SK-N-SH treated with all-trans-retinoic acid at 6 μM for 48 hours (cell line): Measurements from ENCODE around the gene HES4.

Source experiments
- ATAC-seq: fragments of 200-7000 bp; cut with Tn5 transposase; 3 replicates; pipeline ENCODE4 v1.9.1; 2020; ENCODE audit warnings: mild to moderate bottlenecking, moderate library complexity
- ARNTL ChIP-seq: fragments of 450-650 bp; formaldehyde crosslinking; IDR thresholded peaks from 2 replicates; pipeline ENCODE4 v1.5.0; 2020; ENCODE audit warnings: low read depth, mild to moderate bottlenecking, moderate library complexity, borderline replicate concordance
- ISL1 ChIP-seq: fragments of 250-450 bp; sonication (Bioruptor Pico); IDR thresholded peaks from 2 replicates; pipeline ENCODE4 v2.1.2; 2022; ENCODE audit warnings: mild to moderate bottlenecking, moderate library complexity
- OSR1 ChIP-seq: fragments of 250-450 bp; sonication (Bioruptor Pico); IDR thresholded peaks from 2 replicates; pipeline ENCODE4 v1.8.0; 2022; ENCODE audit warnings: moderate library complexity, mild to moderate bottlenecking, inconsistent platforms
- PPARA ChIP-seq: fragments of 250-450 bp; sonication (Bioruptor Pico); IDR thresholded peaks from 2 replicates; pipeline ENCODE4 v1.5.0; 2020; ENCODE audit warnings: mild to moderate bottlenecking, borderline replicate concordance
- RARB ChIP-seq: fragments of 250-450 bp; sonication (Bioruptor Pico); IDR thresholded peaks from 2 replicates; pipeline ENCODE4 v1.8.0; 2021; ENCODE audit warnings: mild to moderate bottlenecking, moderate library complexity
- SNAI2 ChIP-seq: fragments of 250-450 bp; sonication (Bioruptor Pico); IDR thresholded peaks from 2 replicates; pipeline ENCODE4 v1.5.0; 2020; ENCODE audit warnings: mild to moderate bottlenecking, moderate library complexity
- TCF4 ChIP-seq: fragments of 250-450 bp; sonication (Bioruptor Pico); IDR thresholded peaks from 2 replicates; pipeline ENCODE4 v1.8.0; 2021; ENCODE audit warnings: mild to moderate bottlenecking, moderate library complexity, borderline replicate concordance
- TOX ChIP-seq: fragments of 250-450 bp; sonication (Bioruptor Pico); IDR thresholded peaks from 2 replicates; pipeline ENCODE4 v1.8.0; 2021; ENCODE audit warnings: mild to moderate bottlenecking, moderate library complexity, borderline replicate concordance
- ZC3H10 ChIP-seq: fragments of 250-450 bp; sonication (Bioruptor Pico); IDR thresholded peaks from 2 replicates; pipeline ENCODE4 v1.5.1; 2021; ENCODE audit warnings: mild to moderate bottlenecking, moderate library complexity
- ZFP30 ChIP-seq: fragments of 450-650 bp; formaldehyde crosslinking; IDR thresholded peaks from 2 replicates; pipeline ENCODE4 v1.5.0; 2022; ENCODE audit warnings: mild to moderate bottlenecking, moderate library complexity
- ZNF565 ChIP-seq: fragments of 450-650 bp; formaldehyde crosslinking; conservative IDR thresholded peaks from 2 replicates; pipeline ENCODE4 v1.5.0; 2020; ENCODE audit warnings: low read depth, mild to moderate bottlenecking, moderate library complexity
- ZNF70 ChIP-seq: fragments of 450-650 bp; formaldehyde crosslinking; IDR thresholded peaks from 2 replicates; pipeline ENCODE4 v1.5.0; 2020; ENCODE audit warnings: mild to moderate bottlenecking, moderate library complexity
- TF ChIP-seq, protein P1 (sequence below): fragments of 250-450 bp; sonication (Bioruptor Pico); IDR thresholded peaks from 2 replicates; pipeline ENCODE4 v1.5.1; 2020; ENCODE audit warnings: low read depth, mild to moderate bottlenecking, moderate library complexity
- TF ChIP-seq, protein P2 (sequence below): fragments of 250-450 bp; sonication (Bioruptor Pico); IDR thresholded peaks from 2 replicates; pipeline ENCODE4 v1.5.1; 2021; ENCODE audit warnings: mild to moderate bottlenecking, moderate library complexity
- TF ChIP-seq, protein P3 (sequence below): fragments of 250-450 bp; sonication (Bioruptor Pico); IDR thresholded peaks from 2 replicates; pipeline ENCODE4 v1.8.0; 2021; ENCODE audit warnings: low read depth, mild to moderate bottlenecking, moderate library complexity, borderline replicate concordance
- TF ChIP-seq, protein P4 (sequence below): fragments of 250-450 bp; sonication (Bioruptor Pico); IDR thresholded peaks from 2 replicates; pipeline ENCODE4 v1.5.0; 2020; ENCODE audit warnings: mild to moderate bottlenecking, moderate library complexity

The HES4 gene

DNA sequence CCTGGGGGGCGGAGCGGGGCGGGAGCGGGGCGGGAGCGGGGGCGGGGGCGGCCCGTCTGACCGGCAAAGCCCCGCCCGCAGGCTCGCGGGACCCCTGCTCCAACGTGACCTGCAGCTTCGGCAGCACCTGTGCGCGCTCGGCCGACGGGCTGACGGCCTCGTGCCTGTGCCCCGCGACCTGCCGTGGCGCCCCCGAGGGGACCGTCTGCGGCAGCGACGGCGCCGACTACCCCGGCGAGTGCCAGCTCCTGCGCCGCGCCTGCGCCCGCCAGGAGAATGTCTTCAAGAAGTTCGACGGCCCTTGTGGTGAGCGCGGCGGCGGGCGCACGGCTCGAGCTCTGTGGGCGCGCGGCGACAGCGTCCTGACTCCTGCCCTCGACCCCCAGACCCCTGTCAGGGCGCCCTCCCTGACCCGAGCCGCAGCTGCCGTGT lies 41.2 kb upstream of the HES4 start:
- no peak for ATAC-seq
- TF ChIP-seq TOX (CRISPR knock-in tag) = no peak
- no peak for TF ChIP-seq RARB (CRISPR knock-in tag)
- TF ChIP-seq SNAI2 (CRISPR knock-in tag) = no peak
- TF ChIP-seq ZFP30 (CRISPR knock-in tag) = no peak

DNA sequence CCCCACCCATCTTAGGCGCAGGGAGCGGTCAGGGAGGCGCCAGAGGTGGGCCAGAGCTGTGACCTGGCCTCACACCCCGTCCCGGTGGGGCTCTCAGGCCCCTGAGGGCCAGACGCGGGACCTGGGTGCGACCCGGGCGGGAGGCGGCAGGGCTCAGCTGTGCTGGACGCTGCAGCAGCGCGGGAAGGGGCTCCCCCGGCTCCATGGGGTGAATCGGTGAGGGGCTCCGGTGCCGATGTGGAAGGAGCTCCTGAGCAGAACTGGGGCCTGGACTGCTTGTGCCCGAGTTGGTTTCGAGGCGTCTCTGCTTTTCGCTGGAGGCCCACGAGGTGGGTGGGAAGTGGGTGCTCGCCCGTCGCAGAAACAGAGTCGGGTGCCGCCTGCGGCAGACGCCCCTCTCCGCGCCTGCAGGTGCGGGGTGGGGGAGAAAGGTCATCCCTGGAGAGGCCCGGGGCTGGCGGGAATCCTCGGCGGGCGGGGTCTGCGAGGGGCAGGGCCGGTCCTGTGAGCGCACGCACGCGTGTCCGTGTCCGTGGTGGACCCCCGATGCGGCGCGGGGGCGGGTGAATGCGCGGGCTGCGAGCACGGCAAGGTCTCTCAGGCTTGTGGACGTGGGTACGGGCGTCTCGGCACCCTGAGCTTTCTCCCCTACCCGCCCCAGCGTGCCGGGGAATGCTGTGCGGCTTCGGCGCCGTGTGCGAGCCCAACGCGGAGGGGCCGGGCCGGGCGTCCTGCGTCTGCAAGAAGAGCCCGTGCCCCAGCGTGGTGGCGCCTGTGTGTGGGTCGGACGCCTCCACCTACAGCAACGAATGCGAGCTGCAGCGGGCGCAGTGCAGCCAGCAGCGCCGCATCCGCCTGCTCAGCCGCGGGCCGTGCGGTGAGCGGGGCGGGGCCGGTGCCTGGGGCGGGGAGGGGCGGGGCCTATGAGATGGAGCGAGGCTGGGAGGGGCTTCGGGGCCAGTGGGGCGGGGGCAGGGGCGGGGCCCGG lies 40.4 kb upstream of the HES4 start:
- peak; percentile 91 for ATAC-seq
- TF ChIP-seq OSR1 (CRISPR knock-in tag) (no peak), ZC3H10 (no peak), ZNF565 (no peak), ZFP30 (CRISPR knock-in tag) (no peak), ISL1 (CRISPR knock-in tag) (no peak)
- TF ChIP-seq, protein P1, sequence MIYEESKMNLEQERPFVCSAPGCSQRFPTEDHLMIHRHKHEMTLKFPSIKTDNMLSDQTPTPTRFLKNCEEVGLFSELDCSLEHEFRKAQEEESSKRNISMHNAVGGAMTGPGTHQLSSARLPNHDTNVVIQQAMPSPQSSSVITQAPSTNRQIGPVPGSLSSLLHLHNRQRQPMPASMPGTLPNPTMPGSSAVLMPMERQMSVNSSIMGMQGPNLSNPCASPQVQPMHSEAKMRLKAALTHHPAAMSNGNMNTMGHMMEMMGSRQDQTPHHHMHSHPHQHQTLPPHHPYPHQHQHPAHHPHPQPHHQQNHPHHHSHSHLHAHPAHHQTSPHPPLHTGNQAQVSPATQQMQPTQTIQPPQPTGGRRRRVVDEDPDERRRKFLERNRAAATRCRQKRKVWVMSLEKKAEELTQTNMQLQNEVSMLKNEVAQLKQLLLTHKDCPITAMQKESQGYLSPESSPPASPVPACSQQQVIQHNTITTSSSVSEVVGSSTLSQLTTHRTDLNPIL = no peak

DNA sequence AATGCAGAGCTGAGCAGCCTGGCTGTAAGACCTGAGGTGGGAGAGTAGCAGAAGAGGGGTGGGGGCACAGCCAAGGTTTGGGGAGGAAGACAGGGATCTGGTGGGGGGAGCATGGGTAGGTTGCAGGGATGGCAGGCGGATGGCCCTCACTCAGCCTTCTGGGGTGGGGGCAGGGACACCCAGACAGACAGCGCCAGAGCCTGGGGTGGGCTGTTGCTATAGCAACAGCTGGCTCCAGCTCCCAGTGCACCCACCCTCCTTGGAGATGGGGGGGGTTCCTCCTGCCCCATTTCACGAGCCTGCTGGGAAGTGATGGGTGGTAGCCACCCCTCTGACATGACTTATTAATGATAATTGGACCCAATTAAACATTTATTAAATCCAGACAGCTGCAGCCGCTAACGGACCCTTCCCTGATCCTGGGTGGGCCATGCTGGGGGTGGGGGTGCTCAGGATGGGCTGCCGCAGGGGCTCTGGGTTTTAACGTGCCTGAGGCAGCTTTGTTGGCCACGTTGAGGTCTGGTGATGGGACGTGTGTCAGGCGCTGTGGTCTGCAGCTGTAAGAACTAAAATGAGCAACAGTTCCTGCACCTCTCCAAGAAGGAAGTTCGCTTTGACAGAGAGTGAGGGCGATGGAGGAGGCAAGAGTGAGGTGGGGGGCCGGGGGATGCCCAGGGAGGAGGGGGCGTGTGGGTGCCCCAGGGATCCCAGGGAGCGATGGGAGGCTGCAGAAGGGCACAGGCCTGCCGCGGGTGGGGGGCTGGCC lies 39.4 kb upstream of the HES4 start:
- no peak for ATAC-seq
- TF ChIP-seq, protein P2, sequence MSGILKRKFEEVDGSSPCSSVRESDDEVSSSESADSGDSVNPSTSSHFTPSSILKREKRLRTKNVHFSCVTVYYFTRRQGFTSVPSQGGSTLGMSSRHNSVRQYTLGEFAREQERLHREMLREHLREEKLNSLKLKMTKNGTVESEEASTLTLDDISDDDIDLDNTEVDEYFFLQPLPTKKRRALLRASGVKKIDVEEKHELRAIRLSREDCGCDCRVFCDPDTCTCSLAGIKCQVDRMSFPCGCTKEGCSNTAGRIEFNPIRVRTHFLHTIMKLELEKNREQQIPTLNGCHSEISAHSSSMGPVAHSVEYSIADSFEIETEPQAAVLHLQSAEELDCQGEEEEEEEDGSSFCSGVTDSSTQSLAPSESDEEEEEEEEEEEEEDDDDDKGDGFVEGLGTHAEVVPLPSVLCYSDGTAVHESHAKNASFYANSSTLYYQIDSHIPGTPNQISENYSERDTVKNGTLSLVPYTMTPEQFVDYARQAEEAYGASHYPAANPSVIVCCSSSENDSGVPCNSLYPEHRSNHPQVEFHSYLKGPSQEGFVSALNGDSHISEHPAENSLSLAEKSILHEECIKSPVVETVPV (CRISPR knock-in tag) = no peak
- TF ChIP-seq ZFP30 (CRISPR knock-in tag) = no peak
- TF ChIP-seq PPARA (CRISPR knock-in tag) = no peak
- TF ChIP-seq, protein P3, sequence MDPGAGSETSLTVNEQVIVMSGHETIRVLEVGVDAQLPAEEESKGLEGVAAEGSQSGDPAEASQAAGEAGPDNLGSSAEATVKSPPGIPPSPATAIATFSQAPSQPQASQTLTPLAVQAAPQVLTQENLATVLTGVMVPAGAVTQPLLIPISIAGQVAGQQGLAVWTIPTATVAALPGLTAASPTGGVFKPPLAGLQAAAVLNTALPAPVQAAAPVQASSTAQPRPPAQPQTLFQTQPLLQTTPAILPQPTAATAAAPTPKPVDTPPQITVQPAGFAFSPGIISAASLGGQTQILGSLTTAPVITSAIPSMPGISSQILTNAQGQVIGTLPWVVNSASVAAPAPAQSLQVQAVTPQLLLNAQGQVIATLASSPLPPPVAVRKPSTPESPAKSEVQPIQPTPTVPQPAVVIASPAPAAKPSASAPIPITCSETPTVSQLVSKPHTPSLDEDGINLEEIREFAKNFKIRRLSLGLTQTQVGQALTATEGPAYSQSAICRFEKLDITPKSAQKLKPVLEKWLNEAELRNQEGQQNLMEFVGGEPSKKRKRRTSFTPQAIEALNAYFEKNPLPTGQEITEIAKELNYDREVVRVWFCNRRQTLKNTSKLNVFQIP = no peak
- TF ChIP-seq, protein P1 = no peak
- no peak for TF ChIP-seq ZNF70
- TF ChIP-seq OSR1 (CRISPR knock-in tag) = no peak
- TF ChIP-seq TCF4 (CRISPR knock-in tag) = no peak

DNA sequence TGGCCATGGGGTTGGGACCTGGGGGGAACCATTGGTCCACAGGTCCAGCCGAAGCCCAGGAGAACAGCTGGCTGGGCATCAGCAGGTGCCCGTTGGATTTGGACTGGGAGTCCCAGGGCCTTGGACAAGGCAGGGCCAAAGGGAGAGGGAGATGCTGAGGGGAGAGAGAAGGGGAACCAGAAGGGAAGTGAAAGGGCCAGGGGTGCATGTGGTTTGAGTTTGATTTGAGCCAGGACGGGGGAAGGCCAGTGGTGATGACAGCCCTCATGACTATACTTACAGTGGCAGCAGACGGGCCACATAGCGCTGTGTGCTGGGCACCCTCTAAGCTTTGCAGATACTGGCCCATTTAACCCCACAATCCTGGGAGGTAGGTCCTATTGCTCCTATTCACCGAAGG lies 38.8 kb upstream of the HES4 start:
- ATAC-seq = no peak
- TF ChIP-seq, protein P4, sequence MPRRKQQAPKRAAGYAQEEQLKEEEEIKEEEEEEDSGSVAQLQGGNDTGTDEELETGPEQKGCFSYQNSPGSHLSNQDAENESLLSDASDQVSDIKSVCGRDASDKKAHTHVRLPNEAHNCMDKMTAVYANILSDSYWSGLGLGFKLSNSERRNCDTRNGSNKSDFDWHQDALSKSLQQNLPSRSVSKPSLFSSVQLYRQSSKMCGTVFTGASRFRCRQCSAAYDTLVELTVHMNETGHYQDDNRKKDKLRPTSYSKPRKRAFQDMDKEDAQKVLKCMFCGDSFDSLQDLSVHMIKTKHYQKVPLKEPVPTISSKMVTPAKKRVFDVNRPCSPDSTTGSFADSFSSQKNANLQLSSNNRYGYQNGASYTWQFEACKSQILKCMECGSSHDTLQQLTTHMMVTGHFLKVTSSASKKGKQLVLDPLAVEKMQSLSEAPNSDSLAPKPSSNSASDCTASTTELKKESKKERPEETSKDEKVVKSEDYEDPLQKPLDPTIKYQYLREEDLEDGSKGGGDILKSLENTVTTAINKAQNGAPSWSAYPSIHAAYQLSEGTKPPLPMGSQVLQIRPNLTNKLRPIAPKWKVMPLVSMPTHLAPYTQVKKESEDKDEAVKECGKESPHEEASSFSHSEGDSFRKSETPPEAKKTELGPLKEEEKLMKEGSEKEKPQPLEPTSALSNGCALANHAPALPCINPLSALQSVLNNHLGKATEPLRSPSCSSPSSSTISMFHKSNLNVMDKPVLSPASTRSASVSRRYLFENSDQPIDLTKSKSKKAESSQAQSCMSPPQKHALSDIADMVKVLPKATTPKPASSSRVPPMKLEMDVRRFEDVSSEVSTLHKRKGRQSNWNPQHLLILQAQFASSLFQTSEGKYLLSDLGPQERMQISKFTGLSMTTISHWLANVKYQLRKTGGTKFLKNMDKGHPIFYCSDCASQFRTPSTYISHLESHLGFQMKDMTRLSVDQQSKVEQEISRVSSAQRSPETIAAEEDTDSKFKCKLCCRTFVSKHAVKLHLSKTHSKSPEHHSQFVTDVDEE (CRISPR knock-in tag) = no peak
- TF ChIP-seq ZFP30 (CRISPR knock-in tag) (no peak), ARNTL (CRISPR knock-in tag) (no peak), ZNF565 (no peak), SNAI2 (CRISPR knock-in tag) (no peak), ZNF70 (no peak)
- TF ChIP-seq, protein P3 = no peak
